Measurements from ENCODE around the gene SYNPO2.
"Not testable (repeated sequence)": the region's sequence is repeated elsewhere in the genome, so short reads cannot be mapped to it uniquely, and the experiment has no call there.

The SYNPO2 gene

DNA sequence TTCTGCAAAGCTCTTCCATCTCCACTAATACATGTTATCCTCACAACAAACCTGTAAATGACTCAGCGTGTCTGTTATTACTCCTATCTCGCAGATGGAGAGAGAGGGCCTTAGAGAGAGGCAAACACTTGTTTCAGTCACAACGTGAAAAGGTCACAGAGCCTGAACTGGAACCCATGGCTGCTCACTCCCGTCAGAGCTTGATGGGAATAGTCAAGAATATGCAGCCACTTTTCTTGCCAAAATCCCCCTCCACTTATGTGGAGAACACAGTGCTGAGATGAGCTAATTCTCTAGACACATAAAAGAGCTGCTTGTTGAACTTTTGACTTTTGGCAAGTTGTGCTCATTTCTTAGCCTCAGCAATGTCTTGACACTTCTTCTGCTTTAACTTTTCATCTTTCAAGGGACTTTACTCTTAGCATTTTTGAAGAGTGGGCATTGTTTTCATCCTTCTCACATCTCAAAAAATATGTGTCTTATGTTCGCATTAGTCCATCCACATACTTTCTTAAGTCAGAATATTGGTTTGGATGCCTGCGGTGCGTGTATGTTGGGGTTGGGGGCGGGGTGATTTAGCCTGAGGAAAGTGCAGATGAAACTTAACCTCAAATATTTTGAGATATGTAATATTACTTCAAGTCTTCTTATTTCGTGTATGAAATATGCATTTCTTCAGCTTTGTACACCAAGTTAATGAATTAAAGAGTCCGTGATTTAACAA, 69.2 kb downstream of the SYNPO2 start:
- Histone ChIP-seq H3K9ac (ENCODE audit: low read depth, low read length) (no peak overlapping the region), H3K27ac (ENCODE audit: low read length) (no peak overlapping the region), H3K36me3 (ENCODE audit: insufficient read depth, low read depth, low read length) (no peaks in the 10 kb centered on the region), H3K4me3 (ENCODE audit: low read length) (no peak overlapping the region), H3K9me3 (ENCODE audit: insufficient read depth, low read depth, low read length) (no peaks in the 10 kb centered on the region), H3K27me3 (ENCODE audit: insufficient read depth, low read length) (no peaks in the 10 kb centered on the region), H3K4me1 (ENCODE audit: insufficient read depth, low read length) (no peaks in the 10 kb centered on the region)

- H3K36me3 ChIP-seq (ENCODE audit: insufficient read depth, low read depth, low read length) = no peaks in the 10 kb centered on the region
- peaks cover 8% of the 10 kb centered on the region for H3K4me1 ChIP-seq (ENCODE audit: insufficient read depth, low read length)
- no peaks in the 10 kb centered on the region for H3K9me3 ChIP-seq (ENCODE audit: insufficient read depth, low read depth, low read length)
- no peak overlapping the region for H3K4me3 ChIP-seq (ENCODE audit: low read length)
- H3K27ac ChIP-seq (ENCODE audit: low read length) = no peak overlapping the region
- no peaks in the 10 kb centered on the region for H3K27me3 ChIP-seq (ENCODE audit: insufficient read depth, low read length)
- no peak overlapping the region for H3K9ac ChIP-seq (ENCODE audit: low read depth, low read length)
These were observed 73.9 kb downstream of the SYNPO2 start for GRCh38 chr4:118962540-118962939.

- no peaks in the 10 kb centered on the region for H3K9me3 ChIP-seq (ENCODE audit: insufficient read depth, low read depth, low read length)
- H3K27me3 ChIP-seq (ENCODE audit: insufficient read depth, low read length) = no peaks in the 10 kb centered on the region
- H3K9ac ChIP-seq (ENCODE audit: low read depth, low read length) = no peak overlapping the region
- H3K4me1 ChIP-seq (ENCODE audit: insufficient read depth, low read length) = peaks cover 23% of the 10 kb centered on the region
- H3K4me3 ChIP-seq (ENCODE audit: low read length) = no peak overlapping the region
- H3K36me3 ChIP-seq (ENCODE audit: insufficient read depth, low read depth, low read length) = no peaks in the 10 kb centered on the region
- no peak overlapping the region for H3K27ac ChIP-seq (ENCODE audit: low read length)
These were observed 76.3 kb downstream of the SYNPO2 start for GRCh38 chr4:118964891-118965411.

GRCh38 chr4:118967393-118967792, 78.7 kb downstream of the SYNPO2 start:
- Histone ChIP-seq H3K4me3 (ENCODE audit: low read length) (no peak overlapping the region), H3K27ac (ENCODE audit: low read length) (peak overlapping the region; percentile 27), H3K4me1 (ENCODE audit: insufficient read depth, low read length) (peaks cover 23% of the 10 kb centered on the region), H3K9ac (ENCODE audit: low read depth, low read length) (peak overlapping the region; percentile 8; the same call in 1 of the 2 replicates), H3K27me3 (ENCODE audit: insufficient read depth, low read length) (no peaks in the 10 kb centered on the region), H3K9me3 (ENCODE audit: insufficient read depth, low read depth, low read length) (no peaks in the 10 kb centered on the region), H3K36me3 (ENCODE audit: insufficient read depth, low read depth, low read length) (no peaks in the 10 kb centered on the region)

DNA sequence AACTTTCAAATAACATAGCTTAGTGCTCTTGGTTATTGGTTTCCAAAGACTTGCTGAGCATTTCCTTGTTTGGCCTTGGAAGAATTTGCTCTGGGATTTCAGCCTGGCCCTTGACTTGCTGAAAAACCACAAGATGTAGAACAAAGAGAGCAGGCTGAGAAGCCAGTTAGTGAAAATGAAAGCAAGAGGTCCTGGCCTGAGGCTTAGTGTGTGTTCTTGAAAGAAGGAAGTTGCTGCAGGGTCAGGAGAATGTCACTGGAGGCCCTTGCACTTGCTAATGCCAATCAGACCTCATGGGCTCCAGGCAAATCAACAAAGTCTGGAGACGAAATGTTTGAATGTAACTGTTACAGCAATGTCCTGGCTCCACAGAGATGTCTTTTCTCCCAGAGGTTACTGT, 79.4 kb downstream of the SYNPO2 start:
- peak overlapping the region; percentile 8; the same call in 1 of the 2 replicates for H3K9ac ChIP-seq (ENCODE audit: low read depth, low read length)
- peaks cover 23% of the 10 kb centered on the region for H3K4me1 ChIP-seq (ENCODE audit: insufficient read depth, low read length)
- H3K9me3 ChIP-seq (ENCODE audit: insufficient read depth, low read depth, low read length) = no peaks in the 10 kb centered on the region
- no peak overlapping the region for H3K4me3 ChIP-seq (ENCODE audit: low read length)
- no peaks in the 10 kb centered on the region for H3K36me3 ChIP-seq (ENCODE audit: insufficient read depth, low read depth, low read length)
- H3K27ac ChIP-seq (ENCODE audit: low read length) = peak overlapping the region; percentile 27
- H3K27me3 ChIP-seq (ENCODE audit: insufficient read depth, low read length) = no peaks in the 10 kb centered on the region

DNA sequence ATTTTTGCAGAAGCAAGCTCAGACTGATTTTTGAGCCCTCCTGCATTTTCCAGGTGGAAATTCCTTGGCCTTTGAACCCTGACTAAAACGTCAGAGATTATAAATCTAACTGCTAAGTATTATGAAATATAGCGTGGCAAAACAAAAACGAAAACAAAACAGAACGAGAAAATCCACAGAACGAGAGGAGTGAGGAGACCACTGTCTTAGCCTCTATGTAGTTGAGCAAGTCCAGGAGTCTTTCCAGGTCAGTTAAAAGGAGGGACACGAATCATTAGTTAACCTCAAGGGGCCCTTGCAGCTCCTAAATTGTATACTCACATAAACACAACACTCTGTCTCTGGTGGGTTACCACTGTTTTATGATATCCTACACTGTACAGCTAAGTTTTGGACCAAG, 80.2 kb downstream of the SYNPO2 start:
- Histone ChIP-seq H3K4me1 (ENCODE audit: insufficient read depth, low read length) (peaks cover 23% of the 10 kb centered on the region), H3K27ac (ENCODE audit: low read length) (no peak overlapping the region), H3K4me3 (ENCODE audit: low read length) (no peak overlapping the region), H3K9me3 (ENCODE audit: insufficient read depth, low read depth, low read length) (no peaks in the 10 kb centered on the region), H3K27me3 (ENCODE audit: insufficient read depth, low read length) (no peaks in the 10 kb centered on the region), H3K9ac (ENCODE audit: low read depth, low read length) (peak overlapping the region; percentile 8; the same call in 1 of the 2 replicates), H3K36me3 (ENCODE audit: insufficient read depth, low read depth, low read length) (no peaks in the 10 kb centered on the region)

DNA sequence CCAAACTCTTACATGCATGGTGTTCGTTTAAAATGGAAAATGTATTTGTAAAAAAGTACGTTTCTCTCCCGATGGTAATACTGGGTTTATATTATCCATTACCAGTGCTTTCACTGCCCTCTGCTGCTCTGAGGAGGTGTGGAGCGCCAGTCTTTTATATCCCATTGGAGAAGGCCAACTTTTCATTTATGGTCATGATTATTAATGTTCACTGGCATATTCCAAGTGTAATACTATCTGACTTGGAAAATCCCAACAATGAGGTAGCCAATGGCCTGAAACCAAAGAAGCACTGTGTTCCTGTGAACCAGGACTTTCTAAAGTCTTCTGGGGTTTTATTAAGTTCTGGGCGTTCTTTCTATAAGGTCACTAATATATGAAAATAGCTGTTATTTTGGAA, 80.7 kb downstream of the SYNPO2 start:
- Histone ChIP-seq H3K9ac (ENCODE audit: low read depth, low read length) (no peak overlapping the region; the same call in 1 of the 2 replicates), H3K9me3 (ENCODE audit: insufficient read depth, low read depth, low read length) (no peaks in the 10 kb centered on the region), H3K36me3 (ENCODE audit: insufficient read depth, low read depth, low read length) (no peaks in the 10 kb centered on the region), H3K27ac (ENCODE audit: low read length) (no peak overlapping the region), H3K4me1 (ENCODE audit: insufficient read depth, low read length) (peaks cover 23% of the 10 kb centered on the region), H3K27me3 (ENCODE audit: insufficient read depth, low read length) (no peaks in the 10 kb centered on the region), H3K4me3 (ENCODE audit: low read length) (no peak overlapping the region)

DNA sequence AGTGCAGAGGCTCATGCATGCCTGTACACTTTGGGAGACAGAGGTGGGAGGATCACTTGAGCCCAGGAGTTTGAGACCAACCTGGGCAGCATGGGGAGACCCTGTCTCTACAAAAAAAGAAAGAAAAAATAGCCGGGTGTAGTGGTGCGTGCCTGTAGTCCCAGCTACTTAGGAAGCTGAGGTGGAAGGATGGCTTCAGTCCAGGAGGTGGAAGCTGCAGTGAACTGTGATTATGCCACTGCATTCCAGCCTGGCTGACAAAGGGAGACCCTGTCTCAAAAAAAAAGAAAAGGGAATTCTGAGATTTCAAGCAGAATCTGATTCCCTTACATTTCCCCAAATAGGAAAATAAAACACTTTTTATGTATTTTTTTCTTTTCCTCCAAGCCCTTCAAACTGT, 83.5 kb downstream of the SYNPO2 start:
- Histone ChIP-seq H3K9me3 (ENCODE audit: insufficient read depth, low read depth, low read length) (no peaks in the 10 kb centered on the region), H3K27ac (ENCODE audit: low read length) (no peak overlapping the region), H3K4me3 (ENCODE audit: low read length) (no peak overlapping the region), H3K9ac (ENCODE audit: low read depth, low read length) (no peak overlapping the region), H3K4me1 (ENCODE audit: insufficient read depth, low read length) (peaks cover 19% of the 10 kb centered on the region), H3K27me3 (ENCODE audit: insufficient read depth, low read length) (no peaks in the 10 kb centered on the region), H3K36me3 (ENCODE audit: insufficient read depth, low read depth, low read length) (no peaks in the 10 kb centered on the region)

GRCh38 chr4:118973295-118973694, 84.6 kb downstream of the SYNPO2 start:
- Histone ChIP-seq H3K4me1 (ENCODE audit: insufficient read depth, low read length) (peaks cover 8% of the 10 kb centered on the region), H3K27me3 (ENCODE audit: insufficient read depth, low read length) (no peaks in the 10 kb centered on the region), H3K9ac (ENCODE audit: low read depth, low read length) (no peak overlapping the region), H3K27ac (ENCODE audit: low read length) (no peak overlapping the region), H3K36me3 (ENCODE audit: insufficient read depth, low read depth, low read length) (no peaks in the 10 kb centered on the region), H3K4me3 (ENCODE audit: low read length) (no peak overlapping the region), H3K9me3 (ENCODE audit: insufficient read depth, low read depth, low read length) (no peaks in the 10 kb centered on the region)

GRCh38 chr4:118974758-118975157, 86.1 kb downstream of the SYNPO2 start:
- H3K27ac ChIP-seq (ENCODE audit: low read length) = no peak overlapping the region
- no peaks in the 10 kb centered on the region for H3K36me3 ChIP-seq (ENCODE audit: insufficient read depth, low read depth, low read length)
- no peaks in the 10 kb centered on the region for H3K4me1 ChIP-seq (ENCODE audit: insufficient read depth, low read length)
- H3K9ac ChIP-seq (ENCODE audit: low read depth, low read length) = no peak overlapping the region
- H3K9me3 ChIP-seq (ENCODE audit: insufficient read depth, low read depth, low read length) = no peaks in the 10 kb centered on the region
- no peak overlapping the region for H3K4me3 ChIP-seq (ENCODE audit: low read length)
- H3K27me3 ChIP-seq (ENCODE audit: insufficient read depth, low read length) = no peaks in the 10 kb centered on the region

- Histone ChIP-seq H3K27me3 (ENCODE audit: insufficient read depth, low read length) (no peaks in the 10 kb centered on the region), H3K4me1 (ENCODE audit: insufficient read depth, low read length) (no peaks in the 10 kb centered on the region), H3K36me3 (ENCODE audit: insufficient read depth, low read depth, low read length) (no peaks in the 10 kb centered on the region), H3K9ac (ENCODE audit: low read depth, low read length) (no peak overlapping the region), H3K9me3 (ENCODE audit: insufficient read depth, low read depth, low read length) (no peaks in the 10 kb centered on the region), H3K27ac (ENCODE audit: low read length) (no peak overlapping the region), H3K4me3 (ENCODE audit: low read length) (no peak overlapping the region)
These were observed 87.0 kb downstream of the SYNPO2 start for GRCh38 chr4:118975449-118976192.

- not testable (repeated sequence) for H3K9me3 ChIP-seq (ENCODE audit: insufficient read depth, low read depth, low read length); H3K36me3 ChIP-seq (ENCODE audit: insufficient read depth, low read depth, low read length); H3K4me1 ChIP-seq (ENCODE audit: insufficient read depth, low read length); H3K27me3 ChIP-seq (ENCODE audit: insufficient read depth, low read length); H3K9ac ChIP-seq (ENCODE audit: low read depth, low read length); H3K27ac ChIP-seq (ENCODE audit: low read length); H3K4me3 ChIP-seq (ENCODE audit: low read length)
These were observed 87.5 kb downstream of the SYNPO2 start for GRCh38 chr4:118976193-118976560.

All from iPS-20b (cell line).